Measurements from ENCODE around the gene NPM3.

The NPM3 gene

DNA sequence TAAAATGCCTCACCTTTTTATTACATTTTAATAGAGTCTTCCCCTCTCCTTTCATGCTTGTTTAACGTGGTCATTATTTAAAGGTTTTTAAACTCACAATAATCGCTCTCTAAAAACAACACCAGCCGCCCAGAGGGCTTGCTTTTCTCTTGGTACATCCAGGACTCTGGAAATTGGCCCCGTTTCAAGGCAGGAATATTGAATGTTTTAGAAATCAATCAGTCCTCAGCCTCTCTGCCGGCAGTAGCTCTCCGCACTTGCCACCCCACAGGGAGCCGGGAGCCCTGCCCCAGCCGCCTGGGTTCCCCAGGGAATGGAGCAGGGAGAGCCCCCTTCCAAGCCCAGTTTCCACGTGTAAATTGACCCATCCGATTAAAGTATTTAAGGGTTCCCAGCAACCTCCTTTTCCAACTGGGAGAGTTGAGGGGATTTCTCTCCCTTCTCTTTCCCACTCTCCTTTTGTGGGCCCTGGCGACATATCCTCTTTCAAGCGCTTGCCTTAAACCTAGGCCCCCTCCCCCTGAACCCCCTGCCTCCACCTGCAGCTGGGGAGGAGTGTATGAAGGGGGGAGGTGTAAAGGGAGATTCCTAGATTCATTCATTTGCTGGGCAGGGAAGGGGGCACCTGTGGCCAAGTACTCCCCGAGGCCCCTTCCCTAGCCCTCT lies 9.2 kb downstream of the NPM3 start:
- no peak for DNase-seq

- no peak for DNase-seq
Observed at GRCh38 chr10:101772895-101773761, 10.1 kb downstream of the NPM3 start.

- no peak for DNase-seq
Observed at GRCh38 chr10:101772017-101772894, 11.0 kb downstream of the NPM3 start.

- no peak for DNase-seq
Observed at GRCh38 chr10:101771380-101771779, 11.9 kb downstream of the NPM3 start.

- DNase-seq, result no peak
Observed at GRCh38 chr10:101770331-101771215, 12.7 kb downstream of the NPM3 start.

DNA sequence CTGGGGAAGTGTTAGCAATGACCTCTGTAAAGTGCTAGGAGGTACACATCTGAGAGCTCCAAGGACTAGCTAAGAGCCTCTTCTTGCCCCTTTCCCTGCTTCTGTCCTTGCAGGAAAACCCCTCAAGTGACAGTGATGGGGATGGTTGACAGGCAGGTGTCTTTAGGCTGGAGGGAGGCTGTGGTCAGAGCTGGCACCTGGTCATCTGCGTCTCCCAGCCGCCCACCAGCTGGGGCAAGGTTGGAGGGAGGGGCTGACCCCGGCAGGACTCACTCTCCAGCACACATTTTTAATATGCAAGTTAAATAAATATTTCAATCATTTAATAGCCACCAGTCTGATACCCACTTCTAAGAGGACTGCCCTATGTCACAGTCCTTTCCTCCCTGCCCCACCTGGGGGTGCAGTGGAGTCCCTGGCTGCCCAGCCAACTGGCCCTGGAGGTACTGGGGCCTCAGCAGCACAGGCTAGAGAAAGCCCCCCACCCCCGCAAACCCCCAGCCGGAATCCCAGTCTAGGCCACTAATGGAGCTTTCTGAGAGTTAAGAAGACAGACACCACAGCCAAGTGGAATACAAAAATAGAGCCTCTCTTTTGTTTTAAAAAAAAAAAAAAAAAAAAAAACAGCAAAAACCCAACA lies 13.6 kb downstream of the NPM3 start:
- no peak for DNase-seq

DNA sequence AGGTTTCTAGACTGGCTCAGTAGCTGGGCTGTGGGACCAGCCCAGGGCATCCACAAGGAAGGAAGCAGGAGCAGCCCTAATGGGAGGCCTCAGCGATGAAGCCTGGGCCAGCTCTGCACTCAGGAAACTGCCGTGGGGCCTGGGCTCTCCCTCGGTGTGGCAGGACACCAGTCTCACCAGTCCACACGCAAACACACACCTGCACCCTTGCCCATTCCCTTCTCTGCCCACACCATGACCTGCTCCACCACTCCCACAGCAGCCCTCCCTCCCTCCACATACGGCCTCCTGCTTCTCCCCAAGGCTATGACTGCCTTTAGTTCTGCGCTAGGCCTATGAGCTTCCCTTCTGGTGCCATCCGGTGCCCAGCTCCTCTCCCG lies 14.5 kb downstream of the NPM3 start:
- no peak for DNase-seq

- no peak for DNase-seq
Observed at GRCh38 chr10:101767966-101768790, 15.1 kb downstream of the NPM3 start.

DNA sequence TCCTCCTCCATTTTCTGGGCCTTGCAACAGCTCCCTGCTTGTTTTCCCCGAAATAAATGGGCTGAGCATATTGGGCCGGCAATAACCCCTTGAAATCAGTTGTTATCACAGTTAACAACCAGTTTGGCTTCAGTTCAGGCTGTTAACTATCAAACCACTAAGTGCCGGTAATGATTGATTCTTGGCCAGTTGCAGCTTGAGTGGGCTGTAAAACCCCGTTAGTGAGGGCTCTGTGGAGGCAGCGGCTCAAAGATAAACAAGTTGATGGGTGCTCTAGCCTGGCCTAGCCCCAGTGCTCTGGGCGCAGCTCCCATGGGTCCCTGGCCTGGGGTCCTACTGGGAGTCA lies 15.7 kb downstream of the NPM3 start:
- no peak for DNase-seq

- DNase-seq, result no peak
Observed at GRCh38 chr10:101766753-101767599, 16.3 kb downstream of the NPM3 start.

DNA sequence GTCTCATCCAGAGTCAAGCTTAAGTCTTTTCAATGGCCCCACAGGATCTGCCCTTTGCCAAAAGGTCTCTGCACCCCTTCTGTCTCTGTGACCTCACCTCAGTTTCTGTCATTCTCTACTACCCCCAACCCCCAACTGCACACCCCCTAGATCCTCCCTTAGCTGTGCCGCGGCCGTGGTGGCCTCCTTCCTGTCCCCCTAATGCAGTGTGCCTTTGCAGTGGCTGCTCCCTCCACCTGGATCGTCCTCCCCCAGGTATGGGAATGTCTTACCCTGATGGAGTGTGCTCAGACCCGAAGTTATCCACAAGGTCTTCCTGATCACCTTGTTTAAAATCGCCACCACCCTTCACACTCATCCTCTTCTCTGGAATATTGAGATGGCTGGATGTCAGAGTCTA lies 16.9 kb downstream of the NPM3 start:
- no peak for DNase-seq

DNA sequence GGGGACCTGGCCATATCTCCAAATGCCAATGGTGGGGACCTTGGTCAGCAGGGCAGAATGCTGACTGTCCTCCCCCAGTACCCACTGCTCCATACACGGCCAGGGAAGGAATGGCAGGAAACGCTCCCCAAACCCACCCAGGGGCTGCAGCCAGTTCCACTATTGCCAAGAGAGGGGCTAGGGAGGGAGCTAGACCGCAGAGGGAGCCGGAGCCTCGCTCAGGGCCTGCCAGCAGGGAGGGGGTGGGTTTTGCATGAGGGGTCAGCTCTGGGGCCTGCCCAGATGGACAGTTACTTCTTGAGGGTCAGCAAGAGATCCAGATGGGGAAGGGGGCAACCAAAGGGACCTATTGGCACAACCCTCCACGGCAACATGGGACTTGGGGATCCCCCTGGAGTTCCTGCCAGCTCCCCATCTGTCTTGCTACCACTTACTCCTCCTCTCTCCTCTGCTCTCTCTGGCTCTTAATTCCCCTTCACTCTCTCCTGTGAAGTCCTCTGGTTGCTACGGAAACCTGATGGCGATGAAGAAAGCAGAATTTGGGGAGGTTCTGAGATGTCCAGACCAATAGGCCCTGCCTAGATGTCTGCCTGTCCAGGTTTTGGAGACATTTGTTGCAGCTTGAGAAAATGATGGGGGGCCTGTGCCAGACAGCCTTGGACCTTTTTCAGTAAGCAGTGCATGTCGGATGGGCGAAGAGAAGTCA lies 20.0 kb downstream of the NPM3 start:
- no peak for DNase-seq

GRCh38 chr10:101762736-101763135 lies 20.5 kb downstream of the NPM3 start:
- no peak for DNase-seq

DNA sequence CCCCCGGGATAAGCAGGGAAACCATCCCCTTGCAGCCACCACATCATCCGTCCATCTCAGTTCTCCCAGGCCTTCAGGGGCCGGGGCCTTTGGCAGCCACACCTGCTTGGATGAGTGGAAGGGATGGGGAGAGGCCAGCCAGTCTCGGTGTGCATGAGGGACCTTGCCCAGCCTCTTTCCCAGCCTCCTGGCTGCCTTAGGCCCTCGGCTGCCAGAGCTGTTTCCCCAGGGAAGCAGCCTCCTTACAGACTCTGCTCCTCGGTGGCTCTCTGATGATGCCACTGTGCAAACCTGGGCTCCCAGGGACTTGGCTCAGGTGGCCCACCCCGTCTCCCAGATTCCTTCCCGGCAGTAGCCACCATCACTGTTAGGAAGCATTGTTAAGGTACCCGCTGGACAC lies 22.0 kb downstream of the NPM3 start:
- DNase-seq, result no peak

DNA sequence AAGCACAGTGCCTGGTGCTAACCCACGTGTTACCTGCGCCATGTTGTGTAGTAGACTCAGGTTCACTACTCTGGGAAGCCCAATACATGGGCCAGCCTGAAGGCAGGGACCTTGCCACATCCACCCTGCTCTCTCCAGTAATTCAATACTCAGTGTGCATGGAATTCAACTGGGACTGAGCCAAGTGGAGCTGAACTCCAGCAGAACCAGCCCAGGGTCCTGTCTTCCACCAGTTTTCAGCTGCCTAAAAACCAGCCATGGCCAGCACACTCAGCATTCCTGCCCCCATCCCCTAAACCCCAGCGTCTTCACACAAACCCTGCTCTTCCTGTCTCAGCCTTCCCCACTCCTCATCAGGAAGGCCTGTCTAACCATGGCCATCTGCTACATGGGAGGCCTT lies 22.7 kb downstream of the NPM3 start:
- no peak for DNase-seq

DNA sequence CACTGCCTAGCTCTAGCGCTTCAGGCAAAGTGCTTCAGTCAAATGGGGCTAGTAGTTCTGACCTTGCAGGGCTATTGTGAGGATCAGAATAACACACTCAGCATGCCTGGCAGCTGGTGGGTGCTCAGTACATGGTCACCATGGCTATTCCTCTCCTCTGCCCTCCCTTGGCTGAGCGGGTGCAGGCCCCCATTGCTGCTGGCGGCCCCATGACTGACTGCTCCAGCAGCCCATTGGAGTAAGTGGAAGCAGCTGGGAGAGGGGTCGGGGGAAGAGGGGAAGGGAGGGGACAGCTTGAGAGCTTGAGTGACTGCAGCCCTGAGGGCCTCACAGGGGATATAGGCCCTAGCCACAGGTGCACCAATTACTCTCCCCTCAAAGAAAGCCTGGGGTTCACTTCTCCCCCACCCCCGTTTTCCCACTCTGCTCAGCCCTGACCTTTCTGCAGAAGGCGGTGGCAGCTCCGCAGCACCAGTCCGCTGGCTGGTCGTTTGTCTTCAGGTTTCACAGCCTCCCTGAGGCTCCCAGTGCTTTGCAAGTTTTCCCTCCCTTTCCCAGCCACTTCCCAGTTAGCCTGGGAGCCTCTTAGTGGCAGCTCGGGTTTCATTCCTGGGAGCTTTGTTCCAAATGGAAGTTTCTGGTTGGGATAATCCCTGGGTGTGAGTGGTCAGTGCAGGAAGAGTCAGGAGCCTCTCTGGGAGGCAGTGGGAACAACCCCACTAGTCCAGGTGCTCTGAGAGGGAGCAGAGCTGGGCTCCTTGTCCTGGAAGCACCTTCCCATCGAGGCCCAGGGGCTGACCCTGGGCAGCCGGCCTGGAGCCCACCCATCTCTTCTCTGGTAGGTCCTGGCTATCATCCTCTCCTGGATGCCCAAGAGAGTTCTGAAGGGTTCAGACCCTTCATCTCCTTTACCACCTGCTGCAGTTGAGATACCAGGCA lies 23.7 kb downstream of the NPM3 start:
- no peak for DNase-seq

GRCh38 chr10:101758858-101759257 lies 24.4 kb downstream of the NPM3 start:
- no peak for DNase-seq

GRCh38 chr10:101752241-101752640 lies 31.0 kb downstream of the NPM3 start:
- no peak for DNase-seq
